MCF 10A (cell line): ENCODE measurements around the gene UBE2J1. TPM values are rescaled to one million over a fixed set of nuclear protein-coding genes. Genes with fewer than 3 reads are reported as not detected.
A peak's percentile ranks its signal among the peaks of the same experiment; 100 is the strongest.

Experiments used
- Bru-seq: library from RNA; stranded (reverse); fragments of 400-500 nt; gene quantifications from one replicate; lab custom pipeline; 2021; lab: Mats Ljungman, UMichigan
- BruChase-seq, 2 experiments: library from RNA; stranded (reverse); fragments of 400-500 nt; gene quantifications; one replicate each; lab custom pipeline; 2021; lab: Mats Ljungman, UMichigan
- BruUV-seq: library from RNA; stranded (reverse); fragments of 400-500 nt; replicated peaks from 2 replicates; lab custom pipeline; 2021; lab: Mats Ljungman, UMichigan
- CTCF ChIA-PET: fragments of 300-600 bp; sonication (Branson Sonifier 250); formaldehyde crosslinking; extraction: SDS; loops from one replicate; lab custom pipeline; 2021; ENCODE audit warnings: antibody characterized with exemption, inconsistent platforms; lab: Yijun Ruan, JAX
- POLR2A ChIA-PET: fragments of 300-600, 350-650 bp; sonication (Branson Sonifier 250); formaldehyde crosslinking; extraction: SDS; loops from one replicate; lab custom pipeline; 2020; ENCODE audit warnings: antibody characterized with exemption, inconsistent platforms; lab: Yijun Ruan, JAX
- DNase-seq: peaks from one replicate; pipeline ENCODE4 v3.0.0-alpha.2; 2018; ENCODE audit not compliant: unreplicated experiment
- H3K27ac Mint-ChIP-seq: one replicate; pipeline ENCODE4 v1.8.0; 2022; ENCODE audit warnings: mild to moderate bottlenecking, low read depth, mixed read lengths; ENCODE audit not compliant: unreplicated experiment
- H3K27me3 Mint-ChIP-seq: one replicate; pipeline ENCODE4 v1.8.0; 2022; ENCODE audit warnings: mixed read lengths; ENCODE audit not compliant: insufficient read depth, unreplicated experiment
- H3K36me3 Mint-ChIP-seq: one replicate; pipeline ENCODE4 v1.8.0; 2022; ENCODE audit warnings: mild to moderate bottlenecking, moderate library complexity, mixed read lengths; ENCODE audit not compliant: insufficient read depth, unreplicated experiment
- H3K4me1 Mint-ChIP-seq: one replicate; pipeline ENCODE4 v1.8.0; 2022; ENCODE audit warnings: mixed read lengths; ENCODE audit not compliant: insufficient read depth, unreplicated experiment
- H3K4me3 Mint-ChIP-seq: one replicate; pipeline ENCODE4 v1.8.0; 2022; ENCODE audit warnings: mild to moderate bottlenecking, moderate library complexity, mixed read lengths; ENCODE audit not compliant: unreplicated experiment
- H3K9me3 Mint-ChIP-seq: one replicate; pipeline ENCODE4 v1.8.0; 2022; ENCODE audit warnings: mixed read lengths; ENCODE audit not compliant: unreplicated experiment
- intact Hi-C: fragments of 100-400 bp; cut with micrococcal nuclease; formaldehyde crosslinking; loops from 2 replicates; pipeline ENCODE4 v1.14.1; 2022
- long read RNA-seq: library from polyadenylated mRNA; stranded (forward); transcript quantifications from one replicate; pipeline ENCODE4 v2.0.0, GENCODE V29; 2022
- total RNA-seq: library from RNA; stranded (reverse); gene quantifications from 2 replicates; pipeline ENCODE4 v1.2.3, GENCODE V29; 2022
- TF ChIP-seq, protein P1 (sequence below): fragments of 200-600 bp; IDR thresholded peaks from one replicate; pipeline ENCODE4 v1.8.0; 2022; ENCODE audit warnings: antibody characterized with exemption, mild to moderate bottlenecking; ENCODE audit not compliant: unreplicated experiment

Gene UBE2J1, protein sequence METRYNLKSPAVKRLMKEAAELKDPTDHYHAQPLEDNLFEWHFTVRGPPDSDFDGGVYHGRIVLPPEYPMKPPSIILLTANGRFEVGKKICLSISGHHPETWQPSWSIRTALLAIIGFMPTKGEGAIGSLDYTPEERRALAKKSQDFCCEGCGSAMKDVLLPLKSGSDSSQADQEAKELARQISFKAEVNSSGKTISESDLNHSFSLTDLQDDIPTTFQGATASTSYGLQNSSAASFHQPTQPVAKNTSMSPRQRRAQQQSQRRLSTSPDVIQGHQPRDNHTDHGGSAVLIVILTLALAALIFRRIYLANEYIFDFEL
- 39.0 and 40.0 TPM in 2 replicates for total RNA-seq
- Bru-seq, nascent RNA = percentile 88 among the genes with signal in this experiment
- BruChase-seq, experiment 1, labeled RNA remaining after a 6-hour chase = percentile 95 among the genes with signal in this experiment
- BruChase-seq, experiment 2, labeled RNA remaining after a 2-hour chase = percentile 91 among the genes with signal in this experiment
- long read RNA-seq, full-length matches to known transcripts = 132 of 167 reads
- long read RNA-seq, partial matches to known transcripts = 10 of 167 reads
- long read RNA-seq, other reads (novel, unspliced or antisense) = 25 of 167 reads

DNA sequence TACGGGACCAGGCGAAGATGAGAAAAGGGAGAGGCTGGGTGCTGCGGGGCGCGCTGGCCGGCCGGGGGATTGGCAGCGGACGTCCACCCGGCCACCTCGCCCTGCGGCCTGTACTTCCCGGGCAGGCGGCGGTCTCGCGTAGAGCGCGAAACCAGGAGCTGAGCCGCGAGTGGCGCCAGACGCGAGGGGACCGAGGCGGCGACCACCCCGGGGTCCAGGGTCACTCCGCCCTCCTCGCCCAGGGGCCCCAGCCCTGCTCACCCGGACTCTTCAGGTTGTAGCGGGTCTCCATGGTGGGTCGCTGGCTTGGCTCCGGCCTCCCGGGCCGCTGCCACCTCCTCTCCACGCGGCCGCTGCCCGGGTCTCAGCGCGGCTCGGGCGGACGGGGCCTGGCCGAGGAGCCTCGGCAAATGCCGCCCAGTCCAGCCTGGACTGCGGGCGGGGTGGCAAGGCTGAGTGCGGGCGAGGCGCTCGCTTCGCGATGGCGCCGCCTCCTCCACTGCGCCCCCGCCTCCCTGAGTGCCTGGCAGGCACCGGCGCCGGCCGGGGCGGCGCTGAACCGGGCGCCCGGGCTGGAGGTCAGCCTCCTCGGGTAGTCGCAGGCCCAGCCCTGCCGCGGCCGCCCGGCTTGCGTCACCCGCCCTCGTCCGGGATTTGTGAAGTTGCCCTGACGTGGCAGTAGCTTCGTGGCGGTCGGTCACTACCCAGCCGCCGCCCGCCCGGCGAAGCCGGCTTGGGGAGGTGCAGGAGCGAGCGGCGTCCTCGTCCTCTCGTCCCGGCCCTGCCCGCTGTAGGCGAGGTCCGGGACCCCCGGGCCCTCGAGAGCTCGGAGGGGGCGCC is at the start of gene UBE2J1:
Gene UBE2J1 (minus strand): TSS at position 445 of the 840 bp plus-strand sequence. CDS start 153 bp downstream, at position 292.
- intact Hi-C loops = loop anchor here (1.0 kb wide), 1 partner anchor 53 kb away; no protein-coding TSS in a partner anchor
- peaks cover 22% of the 10 kb centered on the region for H3K4me1 Mint-ChIP-seq
- H3K27ac Mint-ChIP-seq = peak within 1 kb of the TSS; percentile 98
- CTCF ChIA-PET = interaction anchor here (0.5 to 1.8 kb wide), 4 partner anchors 12 to 400 kb away, joined by 3 to 13 read pairs (median 4); no protein-coding TSS in a partner anchor
- peak within 1 kb of the TSS; percentile 96 for H3K4me3 Mint-ChIP-seq
- TF ChIP-seq, protein P1, sequence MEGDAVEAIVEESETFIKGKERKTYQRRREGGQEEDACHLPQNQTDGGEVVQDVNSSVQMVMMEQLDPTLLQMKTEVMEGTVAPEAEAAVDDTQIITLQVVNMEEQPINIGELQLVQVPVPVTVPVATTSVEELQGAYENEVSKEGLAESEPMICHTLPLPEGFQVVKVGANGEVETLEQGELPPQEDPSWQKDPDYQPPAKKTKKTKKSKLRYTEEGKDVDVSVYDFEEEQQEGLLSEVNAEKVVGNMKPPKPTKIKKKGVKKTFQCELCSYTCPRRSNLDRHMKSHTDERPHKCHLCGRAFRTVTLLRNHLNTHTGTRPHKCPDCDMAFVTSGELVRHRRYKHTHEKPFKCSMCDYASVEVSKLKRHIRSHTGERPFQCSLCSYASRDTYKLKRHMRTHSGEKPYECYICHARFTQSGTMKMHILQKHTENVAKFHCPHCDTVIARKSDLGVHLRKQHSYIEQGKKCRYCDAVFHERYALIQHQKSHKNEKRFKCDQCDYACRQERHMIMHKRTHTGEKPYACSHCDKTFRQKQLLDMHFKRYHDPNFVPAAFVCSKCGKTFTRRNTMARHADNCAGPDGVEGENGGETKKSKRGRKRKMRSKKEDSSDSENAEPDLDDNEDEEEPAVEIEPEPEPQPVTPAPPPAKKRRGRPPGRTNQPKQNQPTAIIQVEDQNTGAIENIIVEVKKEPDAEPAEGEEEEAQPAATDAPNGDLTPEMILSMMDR = no peak
- BruUV-seq = no TSS peak
- POLR2A ChIA-PET = interaction anchor here (0.6 to 3.3 kb wide), 21 partner anchors 9 to 939 kb away, joined by 3 to 17 read pairs (median 4); partner anchors contain the start of genes LYRM2, PM20D2, PNRC1 and RNGTT
- no peaks in the 10 kb centered on the region for H3K36me3 Mint-ChIP-seq
- no peaks in the 10 kb centered on the region for H3K27me3 Mint-ChIP-seq
- no peaks in the 10 kb centered on the region for H3K9me3 Mint-ChIP-seq
- peak; percentile 89 for DNase-seq

DNA sequence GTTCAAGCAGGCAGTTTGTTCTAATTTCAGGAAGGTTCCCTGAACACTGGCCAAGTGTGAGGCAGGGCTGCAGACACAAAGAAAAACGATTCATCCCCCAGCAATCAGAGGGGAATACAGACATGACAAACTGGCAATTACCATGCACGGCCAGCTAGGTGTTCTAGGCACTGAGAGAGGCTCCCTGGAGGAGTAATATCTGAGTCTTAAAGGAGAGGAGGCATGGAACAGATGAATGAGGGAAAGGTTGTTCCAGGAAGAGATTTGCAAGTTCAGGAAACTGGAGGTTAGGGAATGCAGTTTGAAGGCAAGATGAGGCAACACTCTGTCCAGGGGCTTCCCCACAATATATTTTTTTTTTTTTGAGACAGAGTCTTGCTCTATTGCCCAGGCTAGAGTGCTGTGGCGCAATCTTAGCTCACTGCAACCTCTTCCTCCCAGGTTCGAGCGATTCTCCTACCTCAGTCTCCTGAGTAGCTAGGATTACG is 48.4 kb upstream of the UBE2J1 start:
- Mint-ChIP-seq H3K9me3 (no peaks in the 10 kb centered on the region), H3K36me3 (no peaks in the 10 kb centered on the region), H3K27me3 (peaks cover 15% of the 10 kb centered on the region), H3K4me3 (no peak overlapping the region), H3K27ac (no peak overlapping the region), H3K4me1 (no peaks in the 10 kb centered on the region)
- POLR2A ChIA-PET = no interaction called here
- CTCF ChIA-PET = interaction anchor here (0.6 to 0.7 kb wide), 2 partner anchors 18 to 504 kb away, joined by 3 to 4 read pairs; no protein-coding TSS in a partner anchor
- TF ChIP-seq, protein P1 = no peak
- no peak for DNase-seq
- intact Hi-C loops = no loop called here
- BruUV-seq = no TSS peak

DNA sequence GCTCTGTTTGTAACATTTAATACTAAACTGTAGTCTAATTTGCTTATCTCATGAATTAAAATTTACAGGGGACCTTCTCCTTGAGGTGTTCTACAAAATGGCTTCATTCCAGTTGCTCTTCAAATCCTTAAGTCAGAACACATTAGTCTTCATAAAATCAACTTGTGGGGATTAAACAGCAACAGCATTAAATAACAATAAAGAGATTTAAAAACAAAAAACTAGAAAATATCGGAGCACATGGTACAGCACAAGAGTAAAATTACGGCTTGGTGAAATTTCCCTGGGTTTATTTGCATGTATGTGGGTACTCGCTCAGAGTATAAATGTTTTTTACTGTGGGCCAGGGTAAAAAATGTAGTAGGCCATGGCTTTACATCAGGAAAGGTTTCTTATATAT is 47.5 kb upstream of the UBE2J1 start:
- TF ChIP-seq, protein P1 = no peak
- H3K27ac Mint-ChIP-seq = no peak overlapping the region
- H3K36me3 Mint-ChIP-seq = no peaks in the 10 kb centered on the region
- BruUV-seq = no TSS peak
- no peak for DNase-seq
- POLR2A ChIA-PET = no interaction called here
- H3K4me1 Mint-ChIP-seq = no peaks in the 10 kb centered on the region
- CTCF ChIA-PET = interaction anchor here (0.6 to 1.8 kb wide), 2 partner anchors 28 to 240 kb away, joined by 4 to 7 read pairs; no protein-coding TSS in a partner anchor
- no peaks in the 10 kb centered on the region for H3K9me3 Mint-ChIP-seq
- intact Hi-C loops = no loop called here
- no peak overlapping the region for H3K4me3 Mint-ChIP-seq
- peaks cover 12% of the 10 kb centered on the region for H3K27me3 Mint-ChIP-seq
